Measurements from ENCODE around the gene THBD. TPM values are rescaled to one million over a fixed set of nuclear protein-coding genes. Genes with fewer than 3 reads are reported as not detected.

Gene THBD
- total RNA-seq, 1 donor, result 82.1 TPM

- peaks cover 9% of the 10 kb centered on the region for H3K4me1 ChIP-seq (ENCODE audit: insufficient read depth, low read length)
- H3K9me3 ChIP-seq (ENCODE audit: low read depth, low read length), result no peaks in the 10 kb centered on the region
- no peaks in the 10 kb centered on the region for H3K27me3 ChIP-seq (ENCODE audit: insufficient read depth, low read length)
- no peak overlapping the region for H3K4me3 ChIP-seq (ENCODE audit: low read length)
These were observed 27.5 kb downstream of the THBD start for GRCh38 chr20:23021951-23022350.

- Histone ChIP-seq H3K9me3 (ENCODE audit: low read depth, low read length) (no peaks in the 10 kb centered on the region), H3K4me1 (ENCODE audit: insufficient read depth, low read length) (peaks cover 5% of the 10 kb centered on the region), H3K27me3 (ENCODE audit: insufficient read depth, low read length) (no peaks in the 10 kb centered on the region), H3K4me3 (ENCODE audit: low read length) (no peak overlapping the region)
These were observed 27.9 kb downstream of the THBD start for GRCh38 chr20:23021541-23021940.

GRCh38 chr20:23020230-23021018 lies 29.0 kb downstream of the THBD start:
- no peaks in the 10 kb centered on the region for H3K27me3 ChIP-seq (ENCODE audit: insufficient read depth, low read length)
- no peaks in the 10 kb centered on the region for H3K9me3 ChIP-seq (ENCODE audit: low read depth, low read length)
- no peaks in the 10 kb centered on the region for H3K4me1 ChIP-seq (ENCODE audit: insufficient read depth, low read length)
- no peak overlapping the region for H3K4me3 ChIP-seq (ENCODE audit: low read length)

GRCh38 chr20:23019403-23019802 lies 30.1 kb downstream of the THBD start:
- H3K27me3 ChIP-seq (ENCODE audit: insufficient read depth, low read length), result no peaks in the 10 kb centered on the region

GRCh38 chr20:23018941-23019340 lies 30.5 kb downstream of the THBD start:
- Histone ChIP-seq H3K4me3 (ENCODE audit: low read length) (no peak overlapping the region), H3K9me3 (ENCODE audit: low read depth, low read length) (no peaks in the 10 kb centered on the region), H3K27me3 (ENCODE audit: insufficient read depth, low read length) (no peaks in the 10 kb centered on the region), H3K4me1 (ENCODE audit: insufficient read depth, low read length) (no peaks in the 10 kb centered on the region)

More at GRCh38 chr20:23019403-23019802, 30.1 kb downstream of the THBD start:
- Histone ChIP-seq H3K4me1 (ENCODE audit: insufficient read depth, low read length) (no peaks in the 10 kb centered on the region), H3K4me3 (ENCODE audit: low read length) (no peak overlapping the region), H3K9me3 (ENCODE audit: low read depth, low read length) (no peaks in the 10 kb centered on the region)

GRCh38 chr20:23018432-23018831 lies 31.0 kb downstream of the THBD start:
- H3K4me3 ChIP-seq (ENCODE audit: low read length), result no peak overlapping the region
- no peaks in the 10 kb centered on the region for H3K27me3 ChIP-seq (ENCODE audit: insufficient read depth, low read length)
- no peaks in the 10 kb centered on the region for H3K4me1 ChIP-seq (ENCODE audit: insufficient read depth, low read length)
- H3K9me3 ChIP-seq (ENCODE audit: low read depth, low read length), result no peaks in the 10 kb centered on the region

- no peaks in the 10 kb centered on the region for H3K4me1 ChIP-seq (ENCODE audit: insufficient read depth, low read length)
- no peaks in the 10 kb centered on the region for H3K27me3 ChIP-seq (ENCODE audit: insufficient read depth, low read length)
- no peaks in the 10 kb centered on the region for H3K9me3 ChIP-seq (ENCODE audit: low read depth, low read length)
- no peak overlapping the region for H3K4me3 ChIP-seq (ENCODE audit: low read length)
These were observed 32.0 kb downstream of the THBD start for GRCh38 chr20:23017516-23017915.

GRCh38 chr20:23013429-23013828 lies 36.0 kb downstream of the THBD start:
- Histone ChIP-seq H3K4me3 (ENCODE audit: low read length) (no peak overlapping the region), H3K4me1 (ENCODE audit: insufficient read depth, low read length) (no peaks in the 10 kb centered on the region), H3K9me3 (ENCODE audit: low read depth, low read length) (no peaks in the 10 kb centered on the region), H3K27me3 (ENCODE audit: insufficient read depth, low read length) (no peaks in the 10 kb centered on the region)

- H3K9me3 ChIP-seq (ENCODE audit: low read depth, low read length), result no peaks in the 10 kb centered on the region
- H3K4me3 ChIP-seq (ENCODE audit: low read length), result no peak overlapping the region
- H3K4me1 ChIP-seq (ENCODE audit: insufficient read depth, low read length), result no peaks in the 10 kb centered on the region
- no peaks in the 10 kb centered on the region for H3K27me3 ChIP-seq (ENCODE audit: insufficient read depth, low read length)
These were observed 38.3 kb downstream of the THBD start for GRCh38 chr20:23011008-23011721.

GRCh38 chr20:23010096-23010495 lies 39.4 kb downstream of the THBD start:
- no peaks in the 10 kb centered on the region for H3K27me3 ChIP-seq (ENCODE audit: insufficient read depth, low read length)
- no peaks in the 10 kb centered on the region for H3K4me1 ChIP-seq (ENCODE audit: insufficient read depth, low read length)
- no peaks in the 10 kb centered on the region for H3K9me3 ChIP-seq (ENCODE audit: low read depth, low read length)
- H3K4me3 ChIP-seq (ENCODE audit: low read length), result no peak overlapping the region

GRCh38 chr20:23009636-23010035 lies 39.8 kb downstream of the THBD start:
- no peak overlapping the region for H3K4me3 ChIP-seq (ENCODE audit: low read length)
- no peaks in the 10 kb centered on the region for H3K9me3 ChIP-seq (ENCODE audit: low read depth, low read length)
- H3K4me1 ChIP-seq (ENCODE audit: insufficient read depth, low read length), result no peaks in the 10 kb centered on the region
- no peaks in the 10 kb centered on the region for H3K27me3 ChIP-seq (ENCODE audit: insufficient read depth, low read length)

- no peaks in the 10 kb centered on the region for H3K4me1 ChIP-seq (ENCODE audit: insufficient read depth, low read length)
- no peaks in the 10 kb centered on the region for H3K27me3 ChIP-seq (ENCODE audit: insufficient read depth, low read length)
- no peaks in the 10 kb centered on the region for H3K9me3 ChIP-seq (ENCODE audit: low read depth, low read length)
- no peak overlapping the region for H3K4me3 ChIP-seq (ENCODE audit: low read length)
These were observed 40.8 kb downstream of the THBD start for GRCh38 chr20:23008667-23009066.

GRCh38 chr20:23007886-23008655 lies 41.4 kb downstream of the THBD start:
- Histone ChIP-seq H3K9me3 (ENCODE audit: low read depth, low read length) (no peaks in the 10 kb centered on the region), H3K4me3 (ENCODE audit: low read length) (no peak overlapping the region), H3K27me3 (ENCODE audit: insufficient read depth, low read length) (no peaks in the 10 kb centered on the region), H3K4me1 (ENCODE audit: insufficient read depth, low read length) (no peaks in the 10 kb centered on the region)

GRCh38 chr20:23007462-23007861 lies 42.0 kb downstream of the THBD start:
- no peaks in the 10 kb centered on the region for H3K27me3 ChIP-seq (ENCODE audit: insufficient read depth, low read length)
- H3K9me3 ChIP-seq (ENCODE audit: low read depth, low read length), result no peaks in the 10 kb centered on the region
- no peak overlapping the region for H3K4me3 ChIP-seq (ENCODE audit: low read length)
- no peaks in the 10 kb centered on the region for H3K4me1 ChIP-seq (ENCODE audit: insufficient read depth, low read length)

GRCh38 chr20:23005776-23006175 lies 43.7 kb downstream of the THBD start:
- no peaks in the 10 kb centered on the region for H3K4me1 ChIP-seq (ENCODE audit: insufficient read depth, low read length)
- no peak overlapping the region for H3K4me3 ChIP-seq (ENCODE audit: low read length)
- H3K9me3 ChIP-seq (ENCODE audit: low read depth, low read length), result no peaks in the 10 kb centered on the region
- H3K27me3 ChIP-seq (ENCODE audit: insufficient read depth, low read length), result no peaks in the 10 kb centered on the region

Data from mononuclear cell (primary cell).